ENCODE data around the gene AGPS.

AGPS gene

DNA sequence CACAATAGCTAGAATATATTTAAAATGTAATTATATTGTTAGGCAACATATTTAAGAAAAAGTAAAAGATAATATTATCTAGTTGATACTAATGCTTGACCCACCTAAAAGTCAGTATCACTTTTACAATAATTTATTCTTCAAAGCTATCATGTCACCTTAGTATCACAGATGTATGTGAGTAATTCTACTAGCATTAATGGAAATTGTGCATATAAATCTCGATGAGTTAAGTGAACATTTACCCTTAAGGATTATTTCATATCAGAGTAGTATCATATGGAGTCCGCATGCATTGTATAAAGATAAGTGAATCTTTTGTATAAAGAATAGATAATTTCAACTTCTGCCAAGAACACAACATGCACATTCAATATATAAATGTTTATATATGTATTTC is 103.4 kb downstream of the AGPS start:
- no peak for DNase-seq (ENCODE audit: extremely low spot score)
- no peak for TF ChIP-seq CTCF (IDR thresholded peaks at IDR 0.05; ENCODE audit: control extremely low read depth, extremely low read depth, low read depth, missing control alignments)
- ChIA-PET POLR2A (no interaction called here), CTCF (interaction anchor here (0.7 to 1.4 kb wide), 3 partner anchors 10 to 40 kb away, joined by 3 to 4 read pairs (median 4); no protein-coding TSS in a partner anchor)

GRCh38 chr2:177496921-177497320 is 104.3 kb downstream of the AGPS start:
- no peak for DNase-seq (ENCODE audit: extremely low spot score)
- no peak for TF ChIP-seq CTCF (IDR thresholded peaks at IDR 0.05; ENCODE audit: control extremely low read depth, extremely low read depth, low read depth, missing control alignments)
- POLR2A ChIA-PET = no interaction called here
- CTCF ChIA-PET = interaction anchor here (1.1 to 1.4 kb wide), 2 partner anchors 13 to 19 kb away, joined by 4 read pairs; no protein-coding TSS in a partner anchor

DNA sequence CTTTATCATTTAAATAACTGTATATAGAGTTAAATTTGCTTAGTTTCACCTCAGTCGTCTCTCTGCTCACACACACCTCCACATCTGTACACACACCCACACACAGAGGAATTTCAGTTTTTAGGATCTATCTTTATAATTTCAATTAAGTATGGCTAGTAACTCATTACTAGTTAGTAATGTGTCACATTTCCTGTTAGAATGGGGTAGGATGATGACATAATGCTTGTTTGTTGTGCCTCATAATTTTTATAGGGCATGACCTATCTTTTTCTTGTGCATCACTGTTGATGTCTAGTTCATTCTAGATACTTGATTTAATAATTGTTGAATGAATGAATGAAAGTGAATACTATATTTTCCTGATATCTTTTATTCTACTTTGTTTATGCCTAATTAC is 108.6 kb downstream of the AGPS start:
- ChIA-PET CTCF (no interaction called here), POLR2A (no interaction called here)
- no peak for DNase-seq (ENCODE audit: extremely low spot score)
- no peak for TF ChIP-seq CTCF (IDR thresholded peaks at IDR 0.05; ENCODE audit: control extremely low read depth, extremely low read depth, low read depth, missing control alignments)

- DNase-seq (ENCODE audit: extremely low spot score) = no peak
- ChIA-PET POLR2A (no interaction called here), CTCF (interaction anchor here (1.9 kb wide), 1 partner anchor 17 kb away, joined by 5 read pairs; no protein-coding TSS in a partner anchor)
- TF ChIP-seq CTCF (IDR thresholded peaks at IDR 0.05; ENCODE audit: control extremely low read depth, extremely low read depth, low read depth, missing control alignments) = no peak
Observed at GRCh38 chr2:177506505-177506904, 113.9 kb downstream of the AGPS start.

DNA sequence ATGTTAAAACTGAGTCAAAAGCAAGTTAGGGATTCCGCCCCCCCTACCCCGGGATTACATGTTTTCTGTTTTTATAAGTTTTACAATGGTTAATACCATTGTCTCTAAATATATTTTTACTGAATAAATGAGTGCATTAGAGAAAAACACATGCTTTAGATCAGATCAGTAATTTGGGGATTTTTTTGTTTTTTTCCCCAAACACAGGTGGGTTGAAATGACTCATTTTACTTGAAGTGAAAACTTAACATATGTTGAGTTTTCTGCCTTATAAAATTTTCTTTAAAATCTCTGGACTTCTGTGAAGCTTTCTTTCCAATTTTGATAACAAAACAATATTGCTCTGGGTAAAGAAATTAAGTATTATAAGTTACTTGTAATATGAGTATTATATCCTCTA is 114.4 kb downstream of the AGPS start:
- no peak for DNase-seq (ENCODE audit: extremely low spot score)
- CTCF ChIA-PET = no interaction called here
- POLR2A ChIA-PET = no interaction called here
- no peak for TF ChIP-seq CTCF (IDR thresholded peaks at IDR 0.05; ENCODE audit: control extremely low read depth, extremely low read depth, low read depth, missing control alignments)

- TF ChIP-seq CTCF (IDR thresholded peaks at IDR 0.05; ENCODE audit: control extremely low read depth, extremely low read depth, low read depth, missing control alignments) = no peak
- no peak for DNase-seq (ENCODE audit: extremely low spot score)
- POLR2A ChIA-PET = no interaction called here
- CTCF ChIA-PET = no interaction called here
Observed at GRCh38 chr2:177516824-177517544, 124.4 kb downstream of the AGPS start.

All from GM10248 (cell line).